HG02798 (cell line): ENCODE results near the gene TREH.

Experiments used
- ATAC-seq: cut with Tn5 transposase; IDR thresholded peaks from one replicate; pipeline ENCODE4 v1.9.1; 2021; ENCODE audit warnings: mild to moderate bottlenecking; ENCODE audit not compliant: unreplicated experiment, poor library complexity

Gene TREH

GRCh38 chr11:118634431-118635236, 44.8 kb downstream of the TREH start:
- ATAC-seq, result no peak

GRCh38 chr11:118633979-118634378, 45.5 kb downstream of the TREH start:
- ATAC-seq, result no peak

- no peak for ATAC-seq
These were observed 46.1 kb downstream of the TREH start for GRCh38 chr11:118633319-118633690.

GRCh38 chr11:118632577-118633318, 46.7 kb downstream of the TREH start:
- ATAC-seq, result no peak

- no peak for ATAC-seq
These were observed 48.1 kb downstream of the TREH start for GRCh38 chr11:118631142-118631909.

- no peak for ATAC-seq
These were observed 49.4 kb downstream of the TREH start for GRCh38 chr11:118629761-118630661.

GRCh38 chr11:118628861-118629549, 50.4 kb downstream of the TREH start:
- ATAC-seq, result no peak

- no peak for ATAC-seq
These were observed 51.0 kb downstream of the TREH start for GRCh38 chr11:118628432-118628831.

- ATAC-seq, result no peak
These were observed 51.4 kb downstream of the TREH start for GRCh38 chr11:118628031-118628430.

GRCh38 chr11:118627566-118627965, 51.9 kb downstream of the TREH start:
- no peak for ATAC-seq

GRCh38 chr11:118625976-118626375, 53.5 kb downstream of the TREH start:
- ATAC-seq, result no peak

- no peak for ATAC-seq
These were observed 54.3 kb downstream of the TREH start for GRCh38 chr11:118625036-118625690.

GRCh38 chr11:118623269-118623655, 56.2 kb downstream of the TREH start:
- no peak for ATAC-seq

- ATAC-seq, result no peak
These were observed 56.8 kb downstream of the TREH start for GRCh38 chr11:118622376-118623268.

GRCh38 chr11:118621784-118622375, 57.6 kb downstream of the TREH start:
- ATAC-seq, result no peak

GRCh38 chr11:118621071-118621783, 58.2 kb downstream of the TREH start:
- no peak for ATAC-seq

- no peak for ATAC-seq
These were observed 58.9 kb downstream of the TREH start for GRCh38 chr11:118620529-118621070.
